Endothelial cell of umbilical vein (primary cell): Measurements from ENCODE around the gene PRSS33. TPM values are rescaled to one million over a fixed set of nuclear protein-coding genes. Genes with fewer than 3 reads are reported as not detected.

ENCODE experiments used
- BruUV-seq: library from RNA; stranded (reverse); fragments of 400-500 nt; replicated peaks from 2 replicates; lab custom pipeline; 2021; lab: Mats Ljungman, UMichigan
- CTCF ChIA-PET: fragments of 300-600, 350-600 bp; sonication (Branson Sonifier 250); formaldehyde crosslinking; loops from one replicate; lab custom pipeline; 2021; ENCODE audit warnings: antibody characterized with exemption, inconsistent platforms; lab: Charles Lee
- POLR2A ChIA-PET: fragments of 300-600, 350-600 bp; sonication (Branson Sonifier 250); formaldehyde crosslinking; loops from one replicate; lab custom pipeline; 2021; ENCODE audit warnings: antibody characterized with exemption, inconsistent platforms; lab: Charles Lee
- DNase-seq: peaks from one replicate; pipeline ENCODE4 v3.0.0-alpha.2; 2011; ENCODE audit warnings: low read depth, low spot score
- FAIRE-seq: peaks from 2 replicates; lab custom pipeline; 2011; peaks lifted over from hg19 to GRCh38; lab: Jason Lieb, UNC
- H2AFZ ChIP-seq: 2 replicates; pipeline ENCODE4 v1.6.0; 2012; ENCODE audit warnings: low read depth, low read length, control low read depth, inconsistent platforms
- H3K27ac ChIP-seq: 2 replicates; pipeline ENCODE4 v1.5.1; 2011; ENCODE audit warnings: low read depth, mild to moderate bottlenecking, control low read depth, low read length, moderate library complexity; ENCODE audit not compliant: insufficient read depth
- H3K27me3 ChIP-seq, 2 experiments: 2 replicates each; pipeline versions ENCODE4 v1.6.0 to v1.6.1; 2011; ENCODE audit warnings: low read length in 2 of 2, mixed read lengths in 1 of 2; ENCODE audit not compliant: control insufficient read depth in 2 of 2, insufficient read depth in 2 of 2
- H3K36me3 ChIP-seq, 2 experiments: 2 replicates in 1 of 2; 3 replicates in 1 of 2; pipeline ENCODE4 v1.5.1; 2011; ENCODE audit warnings: low read length in 2 of 2, mild to moderate bottlenecking in 1 of 2, moderate library complexity in 1 of 2; ENCODE audit not compliant: control insufficient read depth in 2 of 2, insufficient read depth in 2 of 2; ENCODE audit errors: extremely low read depth in 1 of 2
- H3K4me1 ChIP-seq: 3 replicates; pipeline ENCODE4 v1.5.1; 2011; ENCODE audit warnings: mild to moderate bottlenecking, low read length; ENCODE audit not compliant: control insufficient read depth, insufficient read depth; ENCODE audit errors: extremely low read depth
- H3K4me2 ChIP-seq: 2 replicates; pipeline ENCODE4 v1.6.1; 2011; ENCODE audit warnings: low read length, control low read depth, mixed read lengths; ENCODE audit not compliant: insufficient read depth
- H3K4me3 ChIP-seq, 3 experiments: fragments of 200-600 bp in 1 of 3; sonication (generic), shearing (Covaris generic) in 1 of 3; replicated peaks in 1 of 3; 2 replicates each; pipeline ENCODE4 v1.5.1; 2011 to 2016; ENCODE audit warnings: control low read depth in 3 of 3, low read length in 3 of 3, mild to moderate bottlenecking in 2 of 3, inconsistent platforms in 1 of 3, low read depth in 1 of 3, moderate library complexity in 1 of 3; ENCODE audit not compliant: insufficient read depth in 1 of 3
- H3K79me2 ChIP-seq: 2 replicates; pipeline ENCODE4 v1.6.0; 2012; ENCODE audit warnings: low read length, inconsistent platforms; ENCODE audit not compliant: control insufficient read depth, insufficient read depth
- H3K9ac ChIP-seq: replicated peaks from 2 replicates; pipeline ENCODE3; 2011; ENCODE audit warnings: low read length, control low read depth; ENCODE audit not compliant: insufficient read depth; ENCODE audit errors: extremely low read depth
- H3K9me1 ChIP-seq: replicated peaks from 3 replicates; pipeline ENCODE4 v1.6.0; 2011; ENCODE audit warnings: mild to moderate bottlenecking, low read length; ENCODE audit not compliant: control insufficient read depth, insufficient read depth; ENCODE audit errors: extremely low read depth
- H3K9me3 ChIP-seq: replicated peaks from 2 replicates; pipeline ENCODE4 v1.5.1; 2012; ENCODE audit warnings: low read length, inconsistent platforms; ENCODE audit not compliant: control insufficient read depth, insufficient read depth
- H4K20me1 ChIP-seq: replicated peaks from 2 replicates; pipeline ENCODE3; 2011; ENCODE audit warnings: mild to moderate bottlenecking, low read length; ENCODE audit not compliant: control insufficient read depth, insufficient read depth; ENCODE audit errors: extremely low read depth
- CTCF ChIP-seq, 2 donors: IDR thresholded peaks; 1 replicate in 1 of 2; 2 replicates in 1 of 2; pipeline ENCODE4 v1.5.1; 2011; ENCODE audit warnings: low read length in 2 of 2, mild to moderate bottlenecking in 2 of 2, moderate library complexity in 2 of 2, control low read depth in 1 of 2, inconsistent platforms in 1 of 2, low read depth in 1 of 2; ENCODE audit not compliant: insufficient read depth in 1 of 2; ENCODE audit errors: extremely low read depth in 1 of 2
- EZH2 ChIP-seq: IDR thresholded peaks from 2 replicates; pipeline ENCODE4 v1.6.1; 2012; ENCODE audit warnings: borderline replicate concordance, low read depth, mild to moderate bottlenecking, moderate library complexity, low read length, inconsistent platforms; ENCODE audit not compliant: severe bottlenecking
- FOS ChIP-seq: IDR thresholded peaks from 2 replicates; pipeline ENCODE4 v1.6.1; 2011; ENCODE audit warnings: mild to moderate bottlenecking, low read length, moderate library complexity, borderline replicate concordance; ENCODE audit not compliant: insufficient read depth
- GATA2 ChIP-seq: IDR thresholded peaks from 2 replicates; pipeline ENCODE4 v1.7.0; 2011; ENCODE audit warnings: low read depth, mild to moderate bottlenecking, moderate library complexity, mixed read lengths, low read length; ENCODE audit not compliant: insufficient read length, insufficient read depth
- JUN ChIP-seq: IDR thresholded peaks from 2 replicates; pipeline ENCODE4 v1.6.1; 2011; ENCODE audit warnings: borderline replicate concordance, low read depth; ENCODE audit not compliant: insufficient read length, insufficient read depth
- MAX ChIP-seq: IDR thresholded peaks from 2 replicates; pipeline ENCODE4 v1.6.1; 2011; ENCODE audit not compliant: insufficient read depth, insufficient read length
- MYC ChIP-seq: IDR thresholded peaks from one replicate; pipeline ENCODE4 v1.6.1; 2011; ENCODE audit warnings: mild to moderate bottlenecking, low read depth, low read length
- POLR2A ChIP-seq: IDR thresholded peaks from 2 replicates; pipeline ENCODE4 v1.6.1; 2012; ENCODE audit warnings: low read depth, mild to moderate bottlenecking, control low read depth, low read length
- POLR2AphosphoS5 ChIP-seq: IDR thresholded peaks from 2 replicates; pipeline ENCODE4 v1.6.1; 2012; ENCODE audit warnings: low read depth, mild to moderate bottlenecking, control low read depth, low read length, moderate library complexity; ENCODE audit not compliant: insufficient read depth
- dilution Hi-C: fragments of 300-500 bp; cut with MboI; formaldehyde crosslinking; loops from one replicate; pipeline ENCODE4 v1.15.0; 2019; ENCODE audit warnings: low sequenced_read_pairs; ENCODE audit not compliant: extremely low pct_ligation_motif_present
- intact Hi-C: fragments of 100-400 bp; cut with micrococcal nuclease; formaldehyde crosslinking; loops from one replicate; pipeline ENCODE4 v1.10.0; 2022
- polyA plus RNA-seq, 4 experiments: library from polyadenylated mRNA; depleted of rRNA in 3 of 4; stranded (reverse) in 3 of 4; unstranded in 1 of 4; fragments of >200 nt; gene quantifications; 2 replicates each; pipeline versions ENCODE4 v1.2.1 to v1.2.3, GENCODE V29; 2011 to 2012; ENCODE audit warnings: missing spikeins in 1 of 4
- total RNA-seq: library from RNA; stranded (reverse); gene quantifications from 2 replicates; pipeline ENCODE4 v1.2.3, GENCODE V29; 2021

The PRSS33 gene
- total and polyA plus RNA-seq, 2 donors (not counting 3 experiments of a cell fraction or from before 2014, with no cell fraction given): not detected

- Histone ChIP-seq H3K4me2 (no peak within 1 kb of the TSS), H2AFZ (no peak within 1 kb of the TSS), H3K27me3 (no peaks in the 10 kb centered on the region), H3K9ac (no peak within 1 kb of the TSS), H3K9me3 (no peaks in the 10 kb centered on the region), H3K27ac (no peak within 1 kb of the TSS), H3K79me2 (no peaks in the 10 kb centered on the region), H3K4me3 (no peak within 1 kb of the TSS), H3K9me1 (no peaks in the 10 kb centered on the region), H3K4me1 (peaks cover 2% of the 10 kb centered on the region), H4K20me1 (no peaks in the 10 kb centered on the region), H3K36me3 (no peaks in the 10 kb centered on the region)
- dilution Hi-C loops (no loop called here), intact Hi-C loops (loop anchor here (10.0 kb wide), 1 partner anchor 55 kb away; the partner anchor contains the start of gene ELOB)
- POLR2A ChIA-PET: no interaction called here
- no peak for TF ChIP-seq MYC
- no peak for TF ChIP-seq POLR2A
- TF ChIP-seq FOS: no peak
- TF ChIP-seq CTCF (IDR thresholded peaks at IDR 0.05; ENCODE audit: extremely low read depth in 1 of 2, insufficient read depth in 1 of 2, low read depth in 1 of 2, low read length in 2 of 2): no peak
- no peak for TF ChIP-seq JUN
- no peak for TF ChIP-seq EZH2
- TF ChIP-seq MAX: no peak
- no peak for TF ChIP-seq POLR2AphosphoS5
- no peak for TF ChIP-seq GATA2
- CTCF ChIA-PET: interaction anchor here (0.9 to 1.3 kb wide), 2 partner anchors 9 to 38 kb away, joined by 3 to 8 read pairs; no protein-coding TSS in a partner anchor
- no TSS peak for BruUV-seq
- no peak for DNase-seq
- FAIRE-seq: no peak
Measured at GRCh38 chr16:2829501-2830354, 42.4 kb upstream of the PRSS33 start, which contains the start of gene ZG16B. TSS of gene ZG16B (plus strand) at chr16:2830303. CDS start at chr16:2830442, 139 bp downstream.
